HepG2 (cell line): ENCODE data around the gene PXMP2. TPM values are rescaled to one million over a fixed set of nuclear protein-coding genes. Genes with fewer than 3 reads are reported as not detected.

Experiments
- DZIP1 ChIP-seq: sonication (generic); formaldehyde crosslinking; IDR thresholded peaks from 2 replicates; pipeline ENCODE4 v1.5.0; 2020; ENCODE audit warnings: mild to moderate bottlenecking, missing genetic modification reagents
- FOSL1 ChIP-seq: sonication (generic); formaldehyde crosslinking; IDR thresholded peaks from 2 replicates; pipeline ENCODE4 v1.9.0; 2021; ENCODE audit warnings: missing genetic modification reagents, borderline replicate concordance
- LBX2 ChIP-seq: sonication (generic); formaldehyde crosslinking; IDR thresholded peaks from 2 replicates; pipeline ENCODE4 v1.5.0; 2020; ENCODE audit warnings: missing genetic modification reagents, mild to moderate bottlenecking, borderline replicate concordance
- MYC ChIP-seq: sonication (generic); formaldehyde crosslinking; IDR thresholded peaks from 2 replicates; pipeline ENCODE4 v1.9.0; 2021; ENCODE audit warnings: missing genetic modification reagents, borderline replicate concordance
- RFX3 ChIP-seq: IDR thresholded peaks from 2 replicates; pipeline ENCODE4 v1.6.1; 2016; ENCODE audit warnings: missing biosample characterization, missing genetic modification reagents
- THAP11 ChIP-seq: IDR thresholded peaks from 2 replicates; pipeline ENCODE4 v1.6.1; 2016; ENCODE audit warnings: missing biosample characterization, missing genetic modification reagents
- ZBTB2 ChIP-seq: sonication (generic); formaldehyde crosslinking; IDR thresholded peaks from 2 replicates; pipeline ENCODE4 v1.8.0; 2022; ENCODE audit warnings: low read depth, missing genetic modification reagents
- ZNF136 ChIP-seq: sonication (generic); formaldehyde crosslinking; IDR thresholded peaks from 2 replicates; pipeline ENCODE4 v1.8.1; 2022; ENCODE audit warnings: low read depth, mild to moderate bottlenecking, moderate library complexity, missing genetic modification reagents
- ZNF142 ChIP-seq: sonication (generic); formaldehyde crosslinking; IDR thresholded peaks from 2 replicates; pipeline ENCODE4 v1.4.0; 2020; ENCODE audit warnings: missing genetic modification reagents
- ZNF33A ChIP-seq: sonication (generic); formaldehyde crosslinking; IDR thresholded peaks from 2 replicates; pipeline ENCODE4 v1.5.1; 2020; ENCODE audit warnings: missing genetic modification reagents, mild to moderate bottlenecking, moderate library complexity, borderline replicate concordance
- ZNF619 ChIP-seq: sonication (generic); formaldehyde crosslinking; IDR thresholded peaks from 2 replicates; pipeline ENCODE4 v1.4.0; 2020; ENCODE audit warnings: mild to moderate bottlenecking, missing genetic modification reagents
- ZNF674 ChIP-seq: sonication (generic); formaldehyde crosslinking; IDR thresholded peaks from 2 replicates; pipeline ENCODE4 v1.5.0; 2020; ENCODE audit warnings: low read depth, mild to moderate bottlenecking, missing genetic modification reagents
- polyA plus RNA-seq, 8 experiments: library from polyadenylated mRNA; depleted of rRNA in 3 of 8; stranded (reverse) in 7 of 8; unstranded in 1 of 8; fragments of >200 nt; fragmentation: Illumina TruSeq in 4 of 8; extraction: Trizol in 4 of 8; gene quantifications; 2 replicates each; pipeline versions ENCODE4 v1.2.1 to v1.2.3, GENCODE V29; 2011 to 2016; ENCODE audit warnings: low read depth in 4 of 8, missing spikeins in 1 of 8, mixed read lengths in 1 of 8; ENCODE audit not compliant: insufficient read depth in 1 of 8
- total RNA-seq, 5 experiments: library from RNA; depleted of rRNA; stranded (reverse); fragments of >200 nt; fragmentation: Illumina TruSeq; extraction: Trizol; gene quantifications; 2 replicates each; pipeline ENCODE4 v1.2.3, GENCODE V29; 2016; ENCODE audit warnings: low read depth in 1 of 5

The PXMP2 gene
- total and polyA plus RNA-seq, 2 of the 13 experiments (the other 11 are each of a cell fraction or from before 2014, with no cell fraction given) = 25.5 to 42.9 TPM

- no peak for TF ChIP-seq ZNF142 (CRISPR knock-in tag)
- TF ChIP-seq MYC = peak; percentile 86
- TF ChIP-seq ZNF674 (CRISPR knock-in tag) = 0 out of 2 replicates have a peak, but pooled peaks have one; percentile 47
- TF ChIP-seq RFX3 (CRISPR knock-in tag) = no peak
- no peak for TF ChIP-seq LBX2 (CRISPR knock-in tag)
- peak; percentile 89 for TF ChIP-seq THAP11
- TF ChIP-seq ZBTB2 (CRISPR knock-in tag) = peak; percentile 90
- TF ChIP-seq FOSL1 (CRISPR knock-in tag) = no peak
- no peak for TF ChIP-seq ZNF33A (CRISPR knock-in tag)
- no peak for TF ChIP-seq ZNF619 (CRISPR knock-in tag)
- no peak for TF ChIP-seq ZNF136 (CRISPR knock-in tag)
- TF ChIP-seq DZIP1 = peak; percentile 94
Observed at GRCh38 chr12:132710405-132711079, 23.2 kb downstream of the PXMP2 start, which contains the start of gene PGAM5 (continued).
